ENCODE measurements around the gene PPM1M. TPM values are rescaled to one million over a fixed set of nuclear protein-coding genes. Genes with fewer than 3 reads are reported as not detected.

The PPM1M gene
- total and polyA plus RNA-seq, 10 of the 15 experiments (the other 5 are each of a cell fraction or from before 2014, with no cell fraction given): 7.3 to 24.8 (median 15.8) TPM

DNA sequence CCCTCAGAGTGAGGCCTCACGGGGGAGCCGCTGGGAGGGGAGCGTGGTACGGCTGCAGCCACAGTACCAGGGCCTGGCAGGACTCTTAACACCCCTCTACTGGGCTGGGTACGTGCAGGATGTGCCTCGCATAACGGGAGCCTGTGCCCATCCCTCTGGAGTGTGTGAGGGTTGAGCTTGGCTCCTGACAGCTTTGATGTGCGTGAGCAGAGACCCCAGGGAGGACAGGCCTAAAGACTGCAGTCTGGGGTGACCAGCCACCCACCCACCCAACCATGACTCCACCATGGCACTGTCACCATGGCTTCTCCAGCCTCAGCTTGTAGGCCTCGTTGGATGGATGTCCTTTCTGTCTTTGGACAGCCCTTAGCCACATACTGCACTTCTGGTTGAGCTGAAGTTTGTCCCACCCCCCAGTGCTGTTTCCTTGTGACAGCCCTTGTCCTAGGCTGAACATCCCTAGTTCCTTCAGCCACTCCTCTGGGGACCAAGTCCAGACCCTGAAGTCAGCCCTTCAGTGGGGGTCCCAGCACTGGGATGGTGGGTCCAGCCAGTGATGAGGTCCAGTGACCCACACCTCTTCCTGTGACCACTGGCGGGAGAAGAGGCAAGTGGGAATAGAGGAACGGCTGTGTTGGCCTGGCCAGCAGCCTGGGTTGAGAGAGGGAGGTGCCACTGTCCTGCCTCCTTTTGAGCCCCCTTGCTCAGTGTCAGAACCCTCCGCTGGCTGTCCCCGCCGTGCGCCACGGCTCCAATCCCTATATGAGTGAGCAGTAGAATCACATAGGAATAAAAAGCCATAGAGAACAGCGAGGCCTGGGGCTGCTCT, 48.1 kb downstream of the PPM1M start:
- ChIA-PET CTCF (interaction anchor here (1.4 to 19.0 kb wide), 2 partner anchors 40 to 58 kb away, joined by 3 to 451 read pairs; no protein-coding TSS in a partner anchor), POLR2A (no interaction called here), RAD21 (ENCODE audit: unreplicated experiment) (interaction anchor here (1.2 to 7.5 kb wide), 2 partner anchors 17 to 45 kb away, joined by 4 to 131 read pairs; no protein-coding TSS in a partner anchor), SMC1A (ENCODE audit: uncharacterized antibody, unreplicated experiment) (interaction anchor here (6.1 kb wide), 1 partner anchor 44 kb away, joined by 159 read pairs; no protein-coding TSS in a partner anchor)
- TF ChIP-seq ZBED1 (IDR thresholded peaks at IDR 0.05; ENCODE audit: borderline replicate concordance): no peak
- TF ChIP-seq EED (IDR thresholded peaks at IDR 0.05; ENCODE audit: low read depth): no peak
- no peak for TF ChIP-seq TCF12 (IDR thresholded peaks at IDR 0.05; ENCODE audit: low read depth, low read length)
- TF ChIP-seq, protein P1, sequence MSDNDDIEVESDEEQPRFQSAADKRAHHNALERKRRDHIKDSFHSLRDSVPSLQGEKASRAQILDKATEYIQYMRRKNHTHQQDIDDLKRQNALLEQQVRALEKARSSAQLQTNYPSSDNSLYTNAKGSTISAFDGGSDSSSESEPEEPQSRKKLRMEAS (IDR thresholded peaks at IDR 0.05; ENCODE audit: low read depth, low read length): no peak
- no peak for TF ChIP-seq CBX3 (IDR thresholded peaks at IDR 0.05; ENCODE audit: borderline replicate concordance, low read depth)
- no peak for TF ChIP-seq RAD21 (IDR thresholded peaks at IDR 0.05; ENCODE audit: insufficient read depth, low read depth, low read length)
- TF ChIP-seq SIX5 (IDR thresholded peaks at IDR 0.05; ENCODE audit: low read depth, low read length, severe bottlenecking): no peak
- TF ChIP-seq TARDBP (IDR thresholded peaks at IDR 0.05; ENCODE audit: borderline replicate concordance): no peak
- no peak for TF ChIP-seq YBX1 (IDR thresholded peaks at IDR 0.05)
- TF ChIP-seq NRF1 (conservative IDR thresholded peaks at IDR 0.05; ENCODE audit: low read depth, low read length): no peak
- no peak for TF ChIP-seq CHD2 (IDR thresholded peaks at IDR 0.05; ENCODE audit: borderline replicate concordance, low read depth, low read length)
- TF ChIP-seq, protein P2, sequence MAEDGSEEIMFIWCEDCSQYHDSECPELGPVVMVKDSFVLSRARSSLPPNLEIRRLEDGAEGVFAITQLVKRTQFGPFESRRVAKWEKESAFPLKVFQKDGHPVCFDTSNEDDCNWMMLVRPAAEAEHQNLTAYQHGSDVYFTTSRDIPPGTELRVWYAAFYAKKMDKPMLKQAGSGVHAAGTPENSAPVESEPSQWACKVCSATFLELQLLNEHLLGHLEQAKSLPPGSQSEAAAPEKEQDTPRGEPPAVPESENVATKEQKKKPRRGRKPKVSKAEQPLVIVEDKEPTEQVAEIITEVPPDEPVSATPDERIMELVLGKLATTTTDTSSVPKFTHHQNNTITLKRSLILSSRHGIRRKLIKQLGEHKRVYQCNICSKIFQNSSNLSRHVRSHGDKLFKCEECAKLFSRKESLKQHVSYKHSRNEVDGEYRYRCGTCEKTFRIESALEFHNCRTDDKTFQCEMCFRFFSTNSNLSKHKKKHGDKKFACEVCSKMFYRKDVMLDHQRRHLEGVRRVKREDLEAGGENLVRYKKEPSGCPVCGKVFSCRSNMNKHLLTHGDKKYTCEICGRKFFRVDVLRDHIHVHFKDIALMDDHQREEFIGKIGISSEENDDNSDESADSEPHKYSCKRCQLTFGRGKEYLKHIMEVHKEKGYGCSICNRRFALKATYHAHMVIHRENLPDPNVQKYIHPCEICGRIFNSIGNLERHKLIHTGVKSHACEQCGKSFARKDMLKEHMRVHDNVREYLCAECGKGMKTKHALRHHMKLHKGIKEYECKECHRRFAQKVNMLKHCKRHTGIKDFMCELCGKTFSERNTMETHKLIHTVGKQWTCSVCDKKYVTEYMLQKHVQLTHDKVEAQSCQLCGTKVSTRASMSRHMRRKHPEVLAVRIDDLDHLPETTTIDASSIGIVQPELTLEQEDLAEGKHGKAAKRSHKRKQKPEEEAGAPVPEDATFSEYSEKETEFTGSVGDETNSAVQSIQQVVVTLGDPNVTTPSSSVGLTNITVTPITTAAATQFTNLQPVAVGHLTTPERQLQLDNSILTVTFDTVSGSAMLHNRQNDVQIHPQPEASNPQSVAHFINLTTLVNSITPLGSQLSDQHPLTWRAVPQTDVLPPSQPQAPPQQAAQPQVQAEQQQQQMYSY (CRISPR knock-in tag; IDR thresholded peaks at IDR 0.05): no peak
- no peak for TF ChIP-seq BACH1 (IDR thresholded peaks at IDR 0.05; ENCODE audit: borderline replicate concordance)
- TF ChIP-seq SRF (IDR thresholded peaks at IDR 0.05; ENCODE audit: low read depth in 2 of 2, low read length in 2 of 2): no peak
- Histone ChIP-seq H3K4me3 (no peak overlapping the region), H3K9ac (ENCODE audit: control insufficient read depth, insufficient read depth, low read length) (no peak overlapping the region), H3K4me2 (ENCODE audit: control insufficient read depth, insufficient read depth) (no peak overlapping the region), H3K79me2 (ENCODE audit: control insufficient read depth, insufficient read depth, low read length) (peaks cover 4% of the 10 kb centered on the region), H4K20me1 (ENCODE audit: control insufficient read depth, insufficient read depth) (no peaks in the 10 kb centered on the region), H3K36me3 (ENCODE audit: control insufficient read depth in 2 of 2, insufficient read depth in 2 of 2, low read length in 1 of 2) (peaks cover 3 to 6% of the 10 kb centered on the region in 2 experiments; a peak in 3 of 4 replicates), H3K27ac (ENCODE audit: control insufficient read depth, insufficient read depth) (no peak overlapping the region), H3K9me3 (replicated peaks; ENCODE audit: control insufficient read depth, insufficient read depth, low read length) (no peaks in the 10 kb centered on the region), H3K27me3 (replicated peaks in 1 of 2; ENCODE audit: control insufficient read depth in 2 of 2, insufficient read depth in 2 of 2, low read length in 1 of 2) (no peaks in the 10 kb centered on the region), H3K4me1 (ENCODE audit: control insufficient read depth, insufficient read depth, low read length) (peaks cover 8% of the 10 kb centered on the region), H2AFZ (ENCODE audit: control insufficient read depth, low read depth, low read length) (no peak overlapping the region)
- no TSS peak for BruUV-seq (replicated peaks)
- in situ Hi-C loops (cut with MboI): loop anchor here (5.0 kb wide), 1 partner anchor 49 kb away; no protein-coding TSS in a partner anchor
- intact Hi-C loops (cut with micrococcal nuclease; ENCODE audit: unreplicated experiment): loop anchor here (5.0 kb wide), 1 partner anchor 154 kb away; the partner anchor contains the start of gene SEMA3G
- DNase-seq (ENCODE audit: low read depth, low spot score): no peak
- WGBS (ENCODE audit: insufficient coverage, insufficient replicate concordance, low lambda C conversion rate, missing lambda C conversion rate): 97% methylated on average over 17 of the region's 17 CpGs
- no peak for ATAC-seq
- no peak for FAIRE-seq
